ENCODE measurements around the gene TOMT. TPM values are rescaled to one million over a fixed set of nuclear protein-coding genes. Genes with fewer than 3 reads are reported as not detected.

TOMT gene
- total RNA-seq, 1 experiment from 2014 or later = not detected

Other genes starting within 250 kb of the TOMT start
- gene DEFB131B, start 227.5 kb upstream of the TOMT start, total RNA-seq (2014; rRNA removed; shearing (Covaris generic)) = not detected in 2 replicates
- gene XNDC1N, start 177.3 kb upstream of the TOMT start, total RNA-seq (2014; rRNA removed; shearing (Covaris generic)) = 2.8 and 10.8 TPM in 2 replicates
- gene RNF121, start 176.9 kb upstream of the TOMT start, total RNA-seq (2014; rRNA removed; shearing (Covaris generic)) = 30.8 and 33.4 TPM in 2 replicates
- 2.2 and 2.6 TPM in 2 replicates for gene IL18BP, start 107.0 kb upstream of the TOMT start, total RNA-seq (2014; rRNA removed; shearing (Covaris generic))
- 126 and 138 TPM in 2 replicates for gene NUMA1, start 25.4 kb upstream of the TOMT start, total RNA-seq (2014; rRNA removed; shearing (Covaris generic))
- 4.8 and 5.2 TPM in 2 replicates for gene LRRC51, start 25.1 kb upstream of the TOMT start, total RNA-seq (2014; rRNA removed; shearing (Covaris generic))
- 114 TPM in 2 replicates for gene LAMTOR1, start 2.6 kb upstream of the TOMT start, total RNA-seq (2014; rRNA removed; shearing (Covaris generic))
- 36.3 and 40.1 TPM in 2 replicates for gene ANAPC15, start 6.8 kb downstream of the TOMT start, total RNA-seq (2014; rRNA removed; shearing (Covaris generic))
- 0.17 and 1.4 TPM in 2 replicates for gene FOLR3, start 29.8 kb downstream of the TOMT start, total RNA-seq (2014; rRNA removed; shearing (Covaris generic))
- gene FOLR1, start 86.2 kb downstream of the TOMT start, total RNA-seq (2014; rRNA removed; shearing (Covaris generic)) = 1.4 and 2.8 TPM in 2 replicates
- gene FOLR2, start 110.9 kb downstream of the TOMT start, total RNA-seq (2014; rRNA removed; shearing (Covaris generic)) = not detected in 2 replicates
- gene INPPL1, start 118.8 kb downstream of the TOMT start, total RNA-seq (2014; rRNA removed; shearing (Covaris generic)) = 31.8 and 55.5 TPM in 2 replicates
- gene PHOX2A, start 138.3 kb downstream of the TOMT start, total RNA-seq (2014; rRNA removed; shearing (Covaris generic)) = not detected in 2 replicates